Endothelial cell (in vitro differentiated cells): ENCODE data around the gene SLC17A4. TPM values are rescaled to one million over a fixed set of nuclear protein-coding genes. Genes with fewer than 3 reads are reported as not detected.

ENCODE experiments used
- DNase-seq: peaks from one replicate; pipeline ENCODE4 v3.0.0; 2021; ENCODE audit warnings: low spot score
- H3K27ac Mint-ChIP-seq: one replicate; pipeline ENCODE4 v1.8.0; 2021; ENCODE audit warnings: mixed read lengths, inconsistent platforms; ENCODE audit not compliant: unreplicated experiment
- H3K27me3 Mint-ChIP-seq: one replicate; pipeline ENCODE4 v1.8.0; 2021; ENCODE audit warnings: mild to moderate bottlenecking, moderate library complexity, mixed read lengths, inconsistent platforms; ENCODE audit not compliant: unreplicated experiment
- H3K36me3 Mint-ChIP-seq: one replicate; pipeline ENCODE4 v1.8.0; 2021; ENCODE audit warnings: mild to moderate bottlenecking, low read depth, mixed read lengths, inconsistent platforms; ENCODE audit not compliant: unreplicated experiment
- H3K4me1 Mint-ChIP-seq: one replicate; pipeline ENCODE4 v1.8.0; 2021; ENCODE audit warnings: mild to moderate bottlenecking, mixed read lengths, inconsistent platforms; ENCODE audit not compliant: unreplicated experiment
- H3K4me3 Mint-ChIP-seq: one replicate; pipeline ENCODE4 v1.8.0; 2021; ENCODE audit warnings: mild to moderate bottlenecking, mixed read lengths, inconsistent platforms; ENCODE audit not compliant: unreplicated experiment
- H3K9me3 Mint-ChIP-seq: one replicate; pipeline ENCODE4 v1.8.0; 2021; ENCODE audit warnings: mixed read lengths, inconsistent platforms; ENCODE audit not compliant: unreplicated experiment
- CTCF ChIP-seq: fragments of 200-600 bp; sonication (generic); IDR thresholded peaks from one replicate; pipeline ENCODE4 v1.5.0; 2021; ENCODE audit warnings: antibody characterized with exemption; ENCODE audit not compliant: unreplicated experiment
- total RNA-seq: library from RNA; stranded (reverse); fragmentation: NEBNext Ultra II Directional; extraction: Animal tissue kit (Norgen Biotek cat#: 25700); gene quantifications from one replicate; pipeline ENCODE4 v1.2.1, GENCODE V29; 2021; ENCODE audit not compliant: unreplicated experiment

The SLC17A4 gene
- total RNA-seq, 1 donor from 2014 or later: not detected

GRCh38 chr6:25830458-25830857, 75.9 kb downstream of the SLC17A4 start:
- H3K9me3 Mint-ChIP-seq: no peaks in the 10 kb centered on the region
- peaks cover 2% of the 10 kb centered on the region for H3K4me1 Mint-ChIP-seq
- no peaks in the 10 kb centered on the region for H3K36me3 Mint-ChIP-seq
- no peak overlapping the region for H3K4me3 Mint-ChIP-seq
- H3K27ac Mint-ChIP-seq: no peak overlapping the region
- H3K27me3 Mint-ChIP-seq: no peaks in the 10 kb centered on the region
- no peak for DNase-seq
- TF ChIP-seq CTCF: no peak

Other genes starting within 250 kb of the SLC17A4 start
- 0.85 TPM for gene SCGN, start 102.5 kb upstream of the SLC17A4 start, total RNA-seq
- not detected for gene SLC17A1, start 77.3 kb downstream of the SLC17A4 start, total RNA-seq
- 0.23 TPM for gene SLC17A3, start 119.5 kb downstream of the SLC17A4 start, total RNA-seq
- gene SLC17A2, start 175.9 kb downstream of the SLC17A4 start, total RNA-seq: not detected
- gene TRIM38, start 208.1 kb downstream of the SLC17A4 start, total RNA-seq: 3.8 TPM